Stimulated activated CD8-positive, alpha-beta memory T cell treated with anti-CD3 and anti-CD28 coated beads, Interleukin-4, amount 100 ng/mL, for 1 hour (primary cell): Measurements from ENCODE around the gene CELSR3.

Experiments used
- DNase-seq, 2 donors: peaks; one replicate each; pipeline ENCODE4 v3.0.0-alpha.2; 2020; ENCODE audit warnings: low read depth in 2 of 2, low spot score in 1 of 2

The CELSR3 gene

GRCh38 chr3:48587686-48588085 is 75.0 kb downstream of the CELSR3 start:
- DNase-seq: no peak
